ENCODE data around the gene TCF7L1. TPM values are rescaled to one million over a fixed set of nuclear protein-coding genes. Genes with fewer than 3 reads are reported as not detected.
A peak's percentile ranks its signal among the peaks of the same experiment; 100 is the strongest.
"Not testable (repeated sequence)": the region's sequence is repeated elsewhere in the genome, so short reads cannot be mapped to it uniquely, and the experiment has no call there.

Gene TCF7L1
- total RNA-seq, 1 donor from 2014 or later: 48.3 TPM

DNA sequence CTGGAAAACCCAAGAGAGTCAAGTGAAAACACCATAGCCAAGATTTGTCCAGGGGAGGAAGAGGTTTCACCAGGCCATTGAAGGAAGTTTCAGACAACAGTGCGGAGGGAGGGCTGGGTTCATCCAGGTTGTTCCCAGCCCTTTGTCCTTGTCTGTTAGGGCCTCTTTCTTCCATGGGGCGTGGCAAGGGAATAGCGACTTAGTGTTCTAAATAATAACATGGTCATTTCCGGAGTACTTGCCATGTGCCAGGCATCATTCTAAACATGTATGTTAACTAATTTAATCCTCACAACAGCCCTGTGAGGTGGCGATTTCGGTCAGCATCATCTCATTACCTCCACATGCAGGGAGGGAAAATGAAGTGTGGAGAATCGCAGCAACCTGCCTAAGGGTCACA is 77.3 kb downstream of the TCF7L1 start:
- Mint-ChIP-seq H3K36me3 (no peaks in the 10 kb centered on the region), H3K4me1 (peaks cover 28% of the 10 kb centered on the region), H3K9me3 (no peaks in the 10 kb centered on the region), H3K27me3 (ENCODE audit: low read depth) (no peaks in the 10 kb centered on the region), H3K4me3 (no peak overlapping the region), H3K27ac (no peak overlapping the region)
- DNase-seq (ENCODE audit: low spot score in 2 of 2, unreplicated experiment in 2 of 2): no peak
- TF ChIP-seq, protein P1, sequence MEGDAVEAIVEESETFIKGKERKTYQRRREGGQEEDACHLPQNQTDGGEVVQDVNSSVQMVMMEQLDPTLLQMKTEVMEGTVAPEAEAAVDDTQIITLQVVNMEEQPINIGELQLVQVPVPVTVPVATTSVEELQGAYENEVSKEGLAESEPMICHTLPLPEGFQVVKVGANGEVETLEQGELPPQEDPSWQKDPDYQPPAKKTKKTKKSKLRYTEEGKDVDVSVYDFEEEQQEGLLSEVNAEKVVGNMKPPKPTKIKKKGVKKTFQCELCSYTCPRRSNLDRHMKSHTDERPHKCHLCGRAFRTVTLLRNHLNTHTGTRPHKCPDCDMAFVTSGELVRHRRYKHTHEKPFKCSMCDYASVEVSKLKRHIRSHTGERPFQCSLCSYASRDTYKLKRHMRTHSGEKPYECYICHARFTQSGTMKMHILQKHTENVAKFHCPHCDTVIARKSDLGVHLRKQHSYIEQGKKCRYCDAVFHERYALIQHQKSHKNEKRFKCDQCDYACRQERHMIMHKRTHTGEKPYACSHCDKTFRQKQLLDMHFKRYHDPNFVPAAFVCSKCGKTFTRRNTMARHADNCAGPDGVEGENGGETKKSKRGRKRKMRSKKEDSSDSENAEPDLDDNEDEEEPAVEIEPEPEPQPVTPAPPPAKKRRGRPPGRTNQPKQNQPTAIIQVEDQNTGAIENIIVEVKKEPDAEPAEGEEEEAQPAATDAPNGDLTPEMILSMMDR (IDR thresholded peaks at IDR 0.05; ENCODE audit: unreplicated experiment): no peak

DNA sequence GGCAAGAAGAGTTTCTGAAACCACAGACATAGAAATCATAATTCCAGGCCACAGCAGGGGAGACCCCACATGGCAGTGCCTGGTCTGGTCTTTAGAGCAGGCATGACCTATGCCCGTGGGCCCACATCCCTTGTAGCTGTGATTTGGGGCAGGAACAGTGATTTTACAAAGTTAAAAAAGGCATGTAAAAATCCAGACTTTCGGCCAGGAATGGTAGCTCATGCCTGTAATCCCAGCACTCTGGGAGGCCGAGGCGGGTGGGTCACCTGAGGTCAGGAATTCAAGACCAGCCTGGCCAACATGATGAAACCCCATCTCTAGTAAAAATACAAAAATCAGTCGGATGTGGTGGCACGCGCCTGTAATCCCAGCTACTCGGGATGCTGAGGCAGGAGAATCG is 78.4 kb downstream of the TCF7L1 start:
- not testable (repeated sequence) for H3K27me3 Mint-ChIP-seq (ENCODE audit: low read depth); DNase-seq (ENCODE audit: low spot score in 2 of 2, unreplicated experiment in 2 of 2); H3K27ac Mint-ChIP-seq; H3K4me3 Mint-ChIP-seq; H3K9me3 Mint-ChIP-seq; H3K36me3 Mint-ChIP-seq
- H3K4me1 Mint-ChIP-seq: peaks cover 38% of the 10 kb centered on the region

DNA sequence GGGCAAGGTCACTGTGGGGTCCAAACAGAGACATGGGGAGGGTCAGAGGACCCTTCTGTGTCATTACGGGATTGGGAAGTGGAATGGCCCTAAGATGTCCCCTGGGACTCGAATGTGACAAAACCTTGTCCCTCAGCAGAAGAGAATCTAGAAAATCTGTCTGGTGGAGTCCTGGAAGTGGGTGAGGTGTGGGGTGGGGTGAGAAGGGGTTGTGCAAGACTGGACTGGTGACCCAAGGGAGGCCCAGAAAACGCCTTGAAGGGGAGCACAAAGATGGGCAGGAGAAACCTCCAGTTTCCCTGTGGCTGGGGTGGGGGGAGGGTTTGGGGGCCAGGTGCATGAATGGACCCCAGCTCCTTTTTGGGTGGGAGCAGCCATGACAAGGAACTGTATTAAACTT is 79.6 kb downstream of the TCF7L1 start:
- no peak overlapping the region for H3K27ac Mint-ChIP-seq
- TF ChIP-seq, protein P1 (IDR thresholded peaks at IDR 0.05; ENCODE audit: unreplicated experiment): no peak
- H3K36me3 Mint-ChIP-seq: no peaks in the 10 kb centered on the region
- no peaks in the 10 kb centered on the region for H3K27me3 Mint-ChIP-seq (ENCODE audit: low read depth)
- H3K4me1 Mint-ChIP-seq: peaks cover 44% of the 10 kb centered on the region
- no peak overlapping the region for H3K4me3 Mint-ChIP-seq
- DNase-seq (ENCODE audit: low spot score in 2 of 2, unreplicated experiment in 2 of 2): no peak
- no peaks in the 10 kb centered on the region for H3K9me3 Mint-ChIP-seq

DNA sequence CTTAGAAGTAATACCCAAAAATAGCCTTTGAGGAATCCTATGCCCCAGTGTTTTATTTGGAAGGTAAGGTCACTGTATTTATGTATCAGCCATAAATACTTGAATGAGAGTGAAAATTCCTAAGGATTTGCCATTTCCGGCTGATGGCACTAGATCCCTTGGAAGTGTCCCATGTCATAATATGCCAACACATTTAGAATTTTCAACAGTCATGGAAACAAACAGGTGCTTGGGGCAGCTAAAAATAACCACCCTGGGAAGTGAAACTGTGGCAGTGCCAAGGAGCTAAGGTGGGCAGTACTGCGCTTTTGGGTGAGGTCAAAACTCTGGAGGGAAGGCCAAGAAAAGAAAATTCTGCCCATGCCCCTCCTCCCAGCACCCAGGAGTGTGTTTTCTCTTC is 80.2 kb downstream of the TCF7L1 start:
- no peaks in the 10 kb centered on the region for H3K27me3 Mint-ChIP-seq (ENCODE audit: low read depth)
- no peak overlapping the region for H3K27ac Mint-ChIP-seq
- no peak for DNase-seq (ENCODE audit: low spot score in 2 of 2, unreplicated experiment in 2 of 2)
- H3K9me3 Mint-ChIP-seq: no peaks in the 10 kb centered on the region
- H3K4me3 Mint-ChIP-seq: no peak overlapping the region
- peaks cover 44% of the 10 kb centered on the region for H3K4me1 Mint-ChIP-seq
- H3K36me3 Mint-ChIP-seq: no peaks in the 10 kb centered on the region
- TF ChIP-seq, protein P1 (IDR thresholded peaks at IDR 0.05; ENCODE audit: unreplicated experiment): no peak

DNA sequence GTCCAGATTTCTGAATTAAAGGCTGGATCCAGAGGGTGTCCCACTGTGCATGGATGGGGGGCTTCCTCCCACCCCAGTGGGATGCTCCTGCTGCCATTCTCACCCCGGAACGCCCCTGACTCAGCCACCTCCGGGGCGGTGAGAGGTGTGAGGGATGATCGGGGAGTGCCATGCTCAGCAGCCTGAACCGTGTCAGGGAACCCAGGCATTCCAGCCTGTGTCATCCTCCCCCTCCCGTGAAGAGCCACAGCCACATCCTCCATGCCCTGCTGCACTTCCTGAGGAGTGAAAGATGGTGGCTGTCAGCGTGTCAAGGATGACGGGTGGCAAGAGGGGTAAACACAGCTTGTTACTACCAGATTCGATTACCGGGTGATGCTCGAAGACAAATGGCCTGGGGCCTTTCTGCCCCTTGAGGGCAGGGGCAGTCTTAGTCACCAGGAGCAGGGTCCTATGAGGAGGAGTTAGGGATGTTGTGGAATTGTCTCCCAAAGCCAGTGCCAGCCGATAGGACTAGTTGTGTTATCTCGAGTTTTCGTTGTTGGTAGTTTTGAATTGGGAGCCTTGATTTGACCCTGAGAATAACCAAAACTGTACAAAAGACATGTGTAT is 80.8 kb downstream of the TCF7L1 start:
- H3K4me3 Mint-ChIP-seq: no peak overlapping the region
- TF ChIP-seq, protein P1 (IDR thresholded peaks at IDR 0.05; ENCODE audit: unreplicated experiment): no peak
- H3K27ac Mint-ChIP-seq: peak overlapping the region; percentile 89
- H3K9me3 Mint-ChIP-seq: no peaks in the 10 kb centered on the region
- H3K27me3 Mint-ChIP-seq (ENCODE audit: low read depth): no peaks in the 10 kb centered on the region
- DNase-seq (ENCODE audit: low spot score in 2 of 2, unreplicated experiment in 2 of 2): no peak
- no peaks in the 10 kb centered on the region for H3K36me3 Mint-ChIP-seq
- H3K4me1 Mint-ChIP-seq: peaks cover 41% of the 10 kb centered on the region

DNA sequence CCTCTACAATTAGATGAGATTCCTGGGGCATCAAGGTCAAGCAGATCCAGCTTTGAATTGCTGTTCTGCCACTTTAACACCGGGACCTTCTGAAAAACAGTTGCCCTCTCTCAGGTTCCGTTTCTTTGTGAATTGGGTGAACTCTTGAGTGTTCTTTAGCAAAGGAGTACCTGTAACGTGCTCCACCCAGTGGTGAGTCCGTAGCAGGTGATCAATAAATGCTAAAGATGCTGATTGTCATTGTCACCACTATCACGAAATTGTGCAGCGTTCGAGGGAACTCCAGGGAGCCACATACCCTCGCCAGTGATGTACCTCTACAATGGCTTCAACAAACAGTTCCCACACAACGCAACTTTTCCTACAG is 81.9 kb downstream of the TCF7L1 start:
- H3K9me3 Mint-ChIP-seq: no peaks in the 10 kb centered on the region
- DNase-seq (ENCODE audit: low spot score in 2 of 2, unreplicated experiment in 2 of 2): no peak
- H3K27me3 Mint-ChIP-seq (ENCODE audit: low read depth): no peaks in the 10 kb centered on the region
- peak overlapping the region; percentile 30 for H3K4me3 Mint-ChIP-seq
- H3K4me1 Mint-ChIP-seq: peaks cover 41% of the 10 kb centered on the region
- H3K27ac Mint-ChIP-seq: peak overlapping the region; percentile 89
- H3K36me3 Mint-ChIP-seq: no peaks in the 10 kb centered on the region
- TF ChIP-seq, protein P1 (IDR thresholded peaks at IDR 0.05; ENCODE audit: unreplicated experiment): no peak

Measured in mesothelial cell of epicardium (in vitro differentiated cells).